AG10803 (cell line): Measurements from ENCODE around the gene UBE2F.

ENCODE experiments used
- DNase-seq: peaks from one replicate; pipeline ENCODE4 v3.0.0; 2010; ENCODE audit warnings: low read depth
- H3K4me3 ChIP-seq: 2 replicates; pipeline ENCODE4 v1.5.1; 2011; ENCODE audit warnings: mild to moderate bottlenecking, low read length, control low read depth
- CTCF ChIP-seq: conservative IDR thresholded peaks from 2 replicates; pipeline ENCODE4 v1.5.1; 2011; ENCODE audit warnings: mild to moderate bottlenecking, low read length, control low read depth, inconsistent platforms

Gene UBE2F

GRCh38 chr2:237968048-237968862, 1.4 kb downstream of the UBE2F start:
- H3K4me3 ChIP-seq, result peak overlapping the region; percentile 79
- peak; percentile 82 for DNase-seq
- TF ChIP-seq CTCF, result no peak

GRCh38 chr2:237971661-237972060, 4.8 kb downstream of the UBE2F start:
- no peak for TF ChIP-seq CTCF
- H3K4me3 ChIP-seq, result no peak overlapping the region
- DNase-seq, result no peak

GRCh38 chr2:237972211-237972610, 5.4 kb downstream of the UBE2F start:
- no peak for TF ChIP-seq CTCF
- no peak for DNase-seq
- no peak overlapping the region for H3K4me3 ChIP-seq

GRCh38 chr2:237972936-237973335, 6.1 kb downstream of the UBE2F start:
- no peak for TF ChIP-seq CTCF
- no peak for DNase-seq

GRCh38 chr2:237977380-237977779, 10.6 kb downstream of the UBE2F start:
- no peak for TF ChIP-seq CTCF
- DNase-seq, result no peak
- H3K4me3 ChIP-seq, result no peak overlapping the region

More at GRCh38 chr2:237972936-237973335, 6.1 kb downstream of the UBE2F start:
- H3K4me3 ChIP-seq, result no peak overlapping the region

GRCh38 chr2:237978058-237978712, 11.4 kb downstream of the UBE2F start:
- H3K4me3 ChIP-seq, result no peak overlapping the region
- DNase-seq, result peak; percentile 49
- TF ChIP-seq CTCF, result no peak

- no peak for TF ChIP-seq CTCF
- H3K4me3 ChIP-seq, result no peak overlapping the region
- no peak for DNase-seq
These were observed 12.5 kb downstream of the UBE2F start for GRCh38 chr2:237979331-237979730.
